HEK293T (cell line): Measurements from ENCODE around the gene CASP8AP2.

ENCODE experiments used
- FOXM1 ChIP-seq: fragments of 450-650 bp; IDR thresholded peaks from 2 replicates; pipeline ENCODE4 v1.6.1; 2017; ENCODE audit warnings: mild to moderate bottlenecking, borderline replicate concordance
- HDGF ChIP-seq: fragments of 450-650 bp; IDR thresholded peaks from 2 replicates; pipeline ENCODE4 v1.6.1; 2017; ENCODE audit warnings: antibody characterized with exemption, borderline replicate concordance
- SUZ12 ChIP-seq: fragments of 450-650 bp; IDR thresholded peaks from 2 replicates; pipeline ENCODE4 v1.6.1; 2016; ENCODE audit warnings: mild to moderate bottlenecking

DNA sequence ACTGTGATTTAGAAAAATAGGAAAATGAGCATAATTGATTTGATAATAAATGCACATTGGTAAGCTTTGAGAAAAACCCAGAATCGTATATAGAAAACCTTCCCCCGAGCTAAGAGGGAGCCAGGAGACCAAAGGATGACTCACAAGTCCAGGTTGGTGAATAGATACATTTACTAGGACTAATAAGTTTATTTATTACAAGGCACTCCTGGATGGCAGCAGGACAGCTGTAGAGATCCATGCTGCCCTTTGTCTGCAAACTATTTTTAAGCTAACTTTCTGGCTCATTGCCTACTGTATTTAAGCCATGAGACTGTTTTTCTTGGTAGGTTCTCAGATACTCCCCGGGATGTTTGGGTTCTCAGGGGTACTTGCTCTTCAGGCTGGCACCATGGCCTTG is 13.4 kb downstream of the CASP8AP2 start:
- TF ChIP-seq FOXM1 (no peak), HDGF (no peak), SUZ12 (no peak)
